GM18520 (cell line): ENCODE data around the gene ARFRP1.
"Not testable (repeated sequence)": the region's sequence is repeated elsewhere in the genome, so short reads cannot be mapped to it uniquely, and the experiment has no call there.

ENCODE experiments used
- ATAC-seq: cut with Tn5 transposase; IDR thresholded peaks from one replicate; pipeline ENCODE4 v1.9.1; 2021; ENCODE audit not compliant: unreplicated experiment

The ARFRP1 gene

DNA sequence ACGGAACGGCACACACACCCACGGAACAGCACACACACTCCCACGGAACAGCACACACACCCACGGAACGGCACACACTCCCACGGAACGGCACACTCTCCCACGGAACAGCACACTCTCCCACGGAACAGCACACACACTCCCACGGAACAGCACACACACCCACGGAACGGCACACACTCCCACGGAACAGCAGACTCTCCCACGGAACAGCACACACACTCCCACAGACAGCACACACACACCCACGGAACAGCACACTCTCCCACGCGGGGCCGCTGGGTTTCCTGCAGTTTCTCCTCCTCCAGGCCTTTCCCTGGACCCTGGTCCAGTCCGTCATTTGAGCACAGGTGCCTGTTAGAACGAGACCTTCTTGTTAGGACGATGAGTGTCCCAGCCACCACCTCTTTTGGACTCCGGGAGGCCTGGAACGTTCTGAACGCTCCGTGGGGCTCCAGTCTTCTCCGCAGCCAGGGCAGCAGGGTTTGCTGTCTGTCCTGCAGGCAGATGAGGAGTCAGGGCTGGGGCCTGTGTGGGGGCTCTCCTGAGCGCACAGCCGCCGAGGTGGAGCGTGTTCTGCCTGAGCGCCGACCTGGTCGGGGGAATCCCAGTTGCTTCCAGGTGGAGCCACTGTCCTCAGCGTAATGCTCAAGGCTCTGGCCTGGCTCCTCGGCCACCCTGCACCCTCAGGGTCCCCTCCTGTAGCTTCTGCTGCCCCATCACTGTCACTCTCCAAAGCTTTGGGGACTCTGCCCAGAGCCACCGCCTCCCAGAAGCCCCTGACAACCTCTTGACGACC, 28.9 kb downstream of the ARFRP1 start:
- no peak for ATAC-seq

DNA sequence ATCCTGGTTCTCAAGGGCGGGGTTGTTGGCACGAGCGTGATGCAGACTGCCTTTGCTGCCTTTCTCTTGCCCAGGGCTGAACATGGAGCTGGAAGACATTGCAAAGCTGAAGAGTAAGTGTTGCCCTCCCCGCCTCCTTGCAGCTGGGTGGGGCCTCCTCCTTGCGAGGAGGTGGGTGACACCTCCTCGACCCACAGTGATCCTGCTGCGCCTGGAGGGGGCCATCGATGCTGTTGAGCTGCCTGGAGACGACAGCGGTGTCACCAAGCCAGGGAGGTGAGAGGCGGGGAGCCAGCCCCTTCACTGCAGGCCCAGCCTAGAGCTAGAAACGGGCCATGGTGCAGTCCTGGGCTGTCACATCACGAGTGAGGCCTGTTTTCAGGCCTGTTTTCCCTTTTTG, 29.7 kb downstream of the ARFRP1 start:
- ATAC-seq: no peak

DNA sequence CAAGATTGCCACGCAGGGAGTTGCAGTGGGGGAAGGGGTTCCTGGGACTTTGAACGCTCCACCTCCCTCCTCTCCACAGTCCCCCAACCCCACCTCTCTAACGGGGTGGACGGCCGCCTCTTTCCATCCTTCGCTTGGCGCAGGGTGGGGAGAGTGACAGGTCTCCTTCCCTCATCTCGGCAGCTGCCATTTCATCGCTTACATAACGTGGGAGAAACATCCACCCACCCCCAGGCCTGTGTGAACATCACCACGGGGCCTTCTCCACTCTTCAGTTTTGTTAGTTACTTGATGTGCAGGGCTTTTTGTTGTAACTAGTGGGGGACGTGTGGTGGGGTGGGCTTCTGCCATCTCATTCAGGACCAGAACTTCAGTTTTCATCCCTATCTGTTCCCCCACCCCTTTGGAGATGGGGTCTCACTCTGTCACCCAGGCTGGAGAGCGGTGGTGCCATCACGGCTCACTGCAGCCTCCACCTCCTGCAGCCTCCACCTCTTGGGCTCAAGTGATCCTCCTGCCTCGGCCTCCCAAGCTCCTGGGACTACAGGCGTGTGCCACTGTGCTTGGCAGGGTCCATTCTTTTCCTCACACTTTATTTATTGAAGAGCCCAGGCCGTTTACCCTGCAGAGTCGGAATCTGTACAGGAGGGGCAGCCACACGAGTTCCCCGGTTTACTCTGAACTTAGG, 32.0 kb downstream of the ARFRP1 start:
- ATAC-seq: no peak

DNA sequence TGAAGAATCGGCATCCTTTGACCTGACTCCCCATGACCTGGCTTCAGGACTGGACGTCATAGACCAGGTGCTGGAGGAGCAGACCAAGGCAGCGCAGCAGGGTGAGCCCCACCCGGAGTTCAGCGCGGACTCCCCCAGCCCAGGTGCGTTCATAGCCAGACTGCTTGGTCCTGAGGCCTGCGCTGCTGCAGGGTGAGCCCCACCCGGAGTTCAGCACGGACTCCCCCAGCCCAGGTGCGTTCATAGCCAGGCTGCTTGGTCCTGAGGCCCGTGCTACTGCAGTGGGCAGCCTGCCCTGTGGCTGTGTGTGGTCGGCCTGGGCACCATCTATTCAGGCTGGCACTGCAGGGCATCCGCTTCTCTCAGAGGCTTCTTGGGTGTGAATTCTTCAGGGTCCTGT, 33.8 kb downstream of the ARFRP1 start:
- no peak for ATAC-seq

DNA sequence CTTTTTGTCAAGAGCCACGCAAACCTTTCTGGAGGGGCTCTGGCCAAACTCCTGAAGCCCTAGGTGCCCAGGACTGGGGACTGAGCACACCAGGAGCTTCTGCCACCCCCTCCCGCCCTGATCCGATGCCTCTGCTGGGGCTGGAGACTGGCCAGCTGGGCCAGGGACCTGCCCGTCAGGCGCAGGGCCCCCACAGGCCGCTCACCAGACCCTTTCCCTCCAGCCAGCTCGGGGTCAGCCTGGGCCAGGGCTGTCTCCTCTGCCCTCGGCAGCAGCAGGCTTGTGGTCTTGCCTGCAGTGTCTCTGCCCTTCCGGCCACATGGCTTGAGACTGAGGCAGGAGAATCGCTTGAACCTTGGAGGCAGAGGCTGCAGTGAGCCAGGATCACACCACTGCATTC, 35.1 kb downstream of the ARFRP1 start:
- no peak for ATAC-seq

DNA sequence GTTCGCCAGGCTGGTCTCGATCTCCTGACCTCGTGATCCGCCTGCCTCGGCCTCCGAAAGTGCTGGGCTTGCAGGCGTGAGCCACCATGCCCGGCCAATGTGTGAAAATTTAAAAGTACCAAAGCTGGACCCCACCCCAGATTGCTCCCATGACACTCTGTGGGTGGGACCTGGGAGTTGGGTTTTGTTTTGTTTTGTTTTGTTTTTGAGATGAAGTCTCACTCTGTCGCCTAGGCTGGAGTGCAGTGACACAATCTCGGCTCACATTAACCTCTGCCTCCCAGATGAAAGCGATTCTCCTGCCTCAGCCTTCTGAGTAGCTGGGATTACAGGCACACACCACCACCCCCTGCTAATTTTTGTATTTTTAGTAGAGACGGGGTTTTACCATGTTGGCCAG, 36.1 kb downstream of the ARFRP1 start:
- not testable (repeated sequence) for ATAC-seq

DNA sequence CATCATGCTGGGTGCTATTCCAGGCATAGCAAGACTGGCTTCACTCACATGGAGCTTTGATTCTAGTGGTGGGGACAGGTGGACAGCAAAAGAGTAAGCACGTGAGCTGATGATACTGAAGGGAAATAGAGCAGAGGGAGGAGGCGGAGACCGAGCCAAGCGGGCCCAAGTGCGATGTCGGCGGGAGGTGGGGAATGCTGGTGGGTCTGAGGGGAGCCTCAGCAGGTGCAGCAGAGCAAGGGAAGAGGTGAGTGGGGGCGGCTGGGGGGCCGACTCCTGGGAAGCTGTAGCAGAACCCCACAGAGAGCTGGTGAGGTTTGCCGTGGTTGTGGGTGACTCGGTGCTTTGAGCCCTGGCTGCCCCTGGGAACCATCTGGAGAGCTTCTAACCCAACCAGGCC, 39.4 kb downstream of the ARFRP1 start:
- no peak for ATAC-seq

DNA sequence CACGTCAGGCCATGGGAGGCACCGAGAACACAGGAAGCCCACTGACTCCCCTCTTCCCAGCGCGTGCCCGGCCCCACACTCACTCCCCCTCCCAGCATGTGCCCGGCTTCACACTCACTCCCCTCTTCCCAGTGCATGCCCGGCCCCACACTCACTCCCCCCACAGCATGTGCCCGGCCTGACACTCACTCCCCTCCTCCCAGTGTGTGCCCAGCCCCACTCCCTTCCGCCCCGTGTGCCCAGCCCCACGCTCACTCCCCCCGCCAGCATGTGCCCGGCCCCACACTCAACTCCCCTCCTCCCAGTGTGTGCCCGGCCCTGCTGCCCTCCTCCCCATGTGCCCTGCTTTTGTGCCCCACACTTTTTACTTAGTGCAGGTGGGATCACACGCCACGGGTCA, 39.9 kb downstream of the ARFRP1 start:
- no peak for ATAC-seq

DNA sequence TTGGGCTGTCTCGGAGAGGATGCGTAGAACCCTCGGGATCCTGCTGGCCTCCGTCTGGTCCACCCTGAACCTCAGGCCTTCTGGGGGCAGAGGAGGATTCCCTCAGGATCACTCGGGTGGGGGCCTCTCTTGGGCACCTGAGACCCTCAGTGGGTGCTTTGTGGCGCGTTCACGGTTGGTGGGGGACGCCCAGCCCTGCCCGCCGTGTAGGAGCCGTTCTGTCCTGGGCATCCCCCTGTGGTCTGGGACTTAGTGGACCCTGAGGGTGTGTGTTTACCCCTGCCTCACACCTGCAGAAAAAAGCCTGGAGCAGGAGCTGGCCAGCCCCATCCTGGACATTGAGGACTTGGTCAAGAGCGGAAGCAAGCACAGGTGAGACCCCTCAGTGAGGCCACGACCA, 42.1 kb downstream of the ARFRP1 start:
- ATAC-seq: no peak

DNA sequence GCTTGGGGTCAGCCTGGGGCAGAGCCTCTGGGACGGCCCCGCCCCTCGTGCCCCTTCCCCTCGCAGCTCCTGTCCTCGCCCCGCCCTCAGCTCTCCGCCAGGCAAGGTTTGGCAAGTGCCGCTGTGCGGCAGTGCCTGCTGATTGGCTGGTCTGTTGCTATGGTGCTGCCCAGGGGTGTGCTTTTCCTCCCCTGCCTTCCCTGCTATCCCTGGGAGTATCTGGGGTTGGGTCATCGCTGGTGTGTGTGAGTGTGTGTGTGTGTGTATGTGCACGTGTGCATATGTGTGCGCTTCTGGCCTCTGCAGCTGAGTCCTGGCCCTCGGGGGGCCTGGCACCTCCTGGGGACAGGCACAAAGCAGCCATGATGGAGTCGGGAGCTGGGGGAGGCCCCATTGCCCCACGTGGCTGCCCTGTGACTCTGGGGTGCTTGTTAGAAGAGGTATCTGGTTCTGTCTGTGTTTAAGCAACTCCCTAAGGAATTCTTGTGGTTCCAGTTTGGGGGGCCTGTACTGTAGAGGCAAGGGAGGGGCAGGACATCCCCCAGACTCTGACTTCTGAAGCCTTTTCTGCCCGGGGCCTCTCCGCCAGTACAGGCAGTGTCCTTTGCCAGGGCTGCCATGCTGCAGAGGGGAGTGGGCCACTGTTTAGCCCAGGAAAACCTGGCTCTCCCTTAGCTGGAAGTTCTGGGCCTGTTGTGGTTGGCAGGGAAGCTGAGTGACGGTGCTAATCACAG, 42.7 kb downstream of the ARFRP1 start:
- no peak for ATAC-seq

DNA sequence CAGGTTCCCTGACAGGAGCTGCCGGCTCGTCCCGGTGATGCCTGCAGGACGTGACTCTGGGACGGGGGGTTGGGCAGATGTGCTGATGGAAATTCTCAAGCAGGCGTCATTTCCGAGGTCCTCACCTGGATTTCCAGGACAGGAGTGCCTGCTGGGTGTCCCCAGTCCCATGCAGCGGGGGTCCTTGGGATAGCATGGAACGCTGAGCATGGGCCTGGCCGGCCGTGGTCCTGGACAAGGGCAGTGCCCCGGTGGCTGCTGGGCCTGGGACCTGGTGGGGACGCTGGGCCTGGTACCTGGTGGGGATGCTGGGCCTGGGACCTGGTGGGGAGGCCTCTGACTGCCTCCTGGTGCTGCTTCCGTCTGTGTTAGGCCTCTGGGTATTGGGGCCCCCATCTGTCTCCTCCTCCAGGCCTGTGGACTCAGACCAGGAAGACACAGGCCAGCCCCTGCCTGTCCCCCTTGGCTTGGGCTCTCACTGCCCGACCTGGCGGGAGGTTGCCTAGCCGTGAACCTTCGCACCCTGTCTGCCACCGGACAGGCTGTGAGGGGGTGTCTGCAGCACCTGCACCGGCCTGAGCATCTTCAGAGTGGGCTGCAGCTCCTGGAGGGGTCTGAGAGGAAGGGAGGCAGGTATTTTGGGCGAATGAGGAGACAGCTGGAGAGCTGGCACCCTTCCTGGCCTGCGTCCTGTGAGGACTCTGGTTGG, 43.5 kb downstream of the ARFRP1 start:
- ATAC-seq: no peak

DNA sequence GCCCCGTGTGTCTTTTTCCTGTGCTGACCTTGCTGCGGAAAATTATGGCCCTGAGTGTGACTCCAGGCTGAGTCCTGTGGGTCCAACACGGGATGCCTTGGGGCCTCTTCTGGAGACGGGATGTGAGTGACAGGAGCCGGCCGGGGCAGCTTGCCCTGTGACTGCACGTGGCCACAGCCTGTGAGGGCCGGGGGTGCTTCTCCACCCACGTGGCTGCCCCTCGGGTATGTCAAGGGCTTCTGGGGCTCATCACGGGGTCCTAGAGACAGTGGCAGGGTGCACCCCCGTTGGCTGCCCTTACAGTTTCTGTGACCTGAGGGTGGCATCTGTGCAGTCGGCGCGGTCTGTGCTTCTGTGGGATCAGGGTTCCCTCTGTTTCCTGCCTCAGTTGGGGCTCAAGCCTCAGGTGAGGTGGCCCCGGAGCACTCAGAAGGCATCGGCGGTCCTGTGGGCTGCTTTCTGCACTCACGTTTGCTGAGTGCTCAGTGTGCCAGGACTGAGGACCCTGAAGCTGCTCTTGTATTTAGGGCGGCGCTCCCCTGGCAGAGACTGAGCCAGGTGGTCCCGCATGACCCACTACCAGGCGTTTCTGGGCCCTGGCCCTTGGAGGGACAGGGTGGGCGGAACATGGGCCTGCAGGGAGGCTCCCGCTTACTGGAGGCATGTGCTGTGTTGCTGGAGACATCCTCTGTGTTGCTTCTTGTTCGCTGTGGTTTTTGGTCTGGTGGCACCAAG, 44.3 kb downstream of the ARFRP1 start:
- ATAC-seq: no peak

DNA sequence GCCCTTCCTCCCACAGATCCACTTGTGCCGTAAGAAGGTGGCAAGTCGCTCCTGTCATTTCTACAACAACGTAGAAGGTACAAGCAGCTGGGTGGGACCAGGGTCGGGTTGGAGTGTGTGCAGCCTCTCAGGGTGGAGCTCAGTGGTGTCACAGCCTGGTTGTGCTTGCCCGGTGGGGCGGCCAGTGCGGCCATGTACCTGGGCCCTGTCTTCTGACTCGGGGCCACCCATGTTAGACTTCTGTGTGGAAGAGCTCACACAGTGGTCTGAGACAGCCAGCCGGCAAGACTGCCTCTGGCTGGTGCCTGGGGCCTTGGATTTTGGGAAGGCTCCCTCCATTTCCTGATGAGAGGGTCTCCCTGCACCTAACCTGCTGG, 45.0 kb downstream of the ARFRP1 start:
- no peak for ATAC-seq

DNA sequence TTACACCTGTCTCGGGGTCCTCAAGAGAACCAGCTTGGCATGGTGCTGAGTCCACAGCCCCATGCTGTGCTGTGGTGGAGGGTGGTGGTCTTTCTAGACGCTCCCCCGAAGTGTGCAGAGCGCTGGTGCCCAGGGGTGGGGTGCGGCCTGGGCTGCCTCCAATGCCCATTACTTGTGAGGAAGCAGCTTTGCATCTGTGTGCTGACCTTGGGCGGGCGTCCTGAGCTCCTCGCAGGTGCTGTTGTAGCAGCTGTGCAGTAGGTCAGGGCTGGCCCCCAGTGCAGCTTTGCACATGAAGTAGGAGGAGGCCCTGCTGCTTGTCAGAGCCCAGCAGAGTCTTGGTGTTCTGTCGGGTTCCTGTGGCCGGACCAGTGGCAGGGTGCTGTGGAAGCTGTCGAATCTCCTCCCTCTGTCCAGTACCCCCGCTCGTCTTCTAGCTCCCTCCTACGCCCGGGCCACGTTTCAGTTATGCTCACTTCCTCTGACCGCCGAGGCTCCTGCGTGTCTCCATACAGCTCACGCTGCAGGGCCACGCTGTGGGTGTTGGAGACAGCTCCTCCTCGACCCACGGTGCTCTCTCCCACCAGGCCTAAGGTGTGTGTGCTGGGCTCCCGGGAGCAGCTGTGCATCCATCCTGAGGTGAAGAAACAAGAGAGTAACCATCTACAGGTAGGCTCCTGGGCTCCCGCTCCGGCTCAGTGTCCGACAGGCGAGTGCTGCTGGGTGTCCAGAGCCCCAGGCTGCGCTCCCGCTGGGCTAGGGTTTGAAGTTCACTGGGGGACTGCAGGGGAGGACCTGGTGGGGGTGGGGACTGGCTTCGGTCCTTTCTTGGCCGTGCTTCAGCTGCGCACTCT, 45.6 kb downstream of the ARFRP1 start:
- no peak for ATAC-seq

DNA sequence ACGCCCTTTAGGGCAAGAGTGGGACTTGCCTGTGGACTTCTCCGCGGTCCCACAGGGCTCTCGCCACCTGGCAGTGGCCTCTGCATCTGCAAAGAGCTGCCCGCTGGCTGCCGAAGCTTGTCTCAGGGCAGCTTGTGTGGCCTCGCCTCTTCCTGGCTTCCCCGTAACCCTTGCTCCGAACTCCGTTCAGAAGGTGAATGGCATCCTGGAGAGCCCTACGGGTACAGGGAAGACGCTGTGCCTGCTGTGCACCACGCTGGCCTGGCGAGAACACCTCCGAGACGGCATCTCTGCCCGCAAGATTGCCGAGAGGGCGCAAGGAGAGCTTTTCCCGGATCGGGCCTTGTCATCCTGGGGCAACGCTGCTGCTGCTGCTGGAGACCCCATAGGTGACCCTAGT, 46.7 kb downstream of the ARFRP1 start:
- no peak for ATAC-seq

DNA sequence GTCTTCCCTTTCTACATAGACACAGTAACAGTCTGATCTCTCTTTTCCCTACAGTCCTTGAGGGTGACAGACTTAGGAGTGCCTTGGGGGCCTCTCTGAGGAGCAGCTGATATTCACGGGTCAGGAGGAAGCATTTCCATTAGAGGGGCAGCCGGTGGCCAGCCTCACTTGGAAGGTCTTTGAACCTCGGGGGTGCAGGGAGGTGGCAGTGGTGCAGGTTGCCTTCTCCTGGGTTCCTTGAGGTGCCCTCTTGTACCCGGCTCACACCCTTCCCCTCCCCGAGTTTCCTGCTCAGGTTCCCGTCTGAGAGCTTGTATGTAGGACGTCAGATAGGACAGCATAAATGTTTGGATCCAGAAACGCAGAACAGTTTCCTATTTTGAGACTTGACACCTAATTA, 47.2 kb downstream of the ARFRP1 start:
- no peak for ATAC-seq

DNA sequence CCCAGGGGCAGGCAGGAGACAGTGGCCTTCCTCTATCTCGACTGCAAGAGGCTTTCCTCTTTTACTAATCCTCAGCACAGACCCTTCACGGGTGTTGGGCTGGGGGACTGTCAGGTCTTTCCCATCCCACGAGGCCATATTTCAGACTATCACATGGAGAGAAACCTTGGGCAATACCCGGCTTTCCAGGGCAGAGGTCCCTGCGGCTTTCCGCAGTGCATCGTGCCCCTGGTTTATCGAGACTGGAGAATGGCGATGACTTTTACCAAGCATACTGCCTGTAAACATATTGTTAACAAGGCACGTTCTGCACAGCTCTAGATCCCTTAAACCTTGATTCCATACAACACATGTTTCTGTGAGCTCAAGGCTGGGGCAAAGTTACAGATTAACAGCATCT, 47.6 kb downstream of the ARFRP1 start:
- ATAC-seq: not testable (repeated sequence)

DNA sequence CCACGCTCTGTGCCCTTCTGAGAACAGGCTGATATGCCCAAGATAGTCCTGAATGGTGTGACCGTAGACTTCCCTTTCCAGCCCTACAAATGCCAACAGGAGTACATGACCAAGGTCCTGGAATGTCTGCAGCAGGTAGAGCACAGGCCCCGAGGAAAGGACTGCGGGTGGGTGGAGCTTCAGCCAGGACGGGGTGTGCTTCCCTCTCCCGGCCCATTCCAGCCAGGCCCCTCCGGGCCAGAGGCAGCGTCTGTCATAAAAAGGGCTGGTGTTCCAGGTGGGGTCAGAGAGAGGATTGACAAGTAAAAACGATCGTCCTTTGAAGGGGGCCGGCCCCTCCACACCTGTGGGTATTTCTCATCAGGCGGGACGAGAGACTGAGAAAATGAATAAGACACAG, 48.4 kb downstream of the ARFRP1 start:
- no peak for ATAC-seq

DNA sequence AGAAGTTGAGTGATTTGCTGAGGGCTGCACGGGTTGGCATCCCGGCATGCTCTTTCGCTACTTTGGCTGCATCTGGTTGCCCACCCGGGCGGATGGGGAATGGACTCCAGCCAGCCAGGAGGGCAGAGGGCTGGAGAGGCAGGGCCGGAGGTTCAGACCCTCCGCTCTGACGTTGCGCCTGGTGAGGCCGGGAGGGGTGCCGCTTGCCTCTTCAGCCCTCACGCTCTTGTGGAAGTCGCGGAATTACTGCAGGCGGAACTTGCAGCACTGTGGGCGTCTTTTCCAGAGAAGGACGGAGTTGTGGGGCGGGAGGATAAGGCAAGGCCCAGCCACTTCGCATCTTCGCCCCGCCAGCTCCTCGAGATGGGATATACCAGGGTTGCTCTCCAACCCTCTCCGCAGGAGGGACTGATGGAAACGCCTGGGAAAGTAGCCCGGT, 49.0 kb downstream of the ARFRP1 start:
- ATAC-seq: peak; percentile 5
